ENCODE results near the gene GRIK4.

DNA sequence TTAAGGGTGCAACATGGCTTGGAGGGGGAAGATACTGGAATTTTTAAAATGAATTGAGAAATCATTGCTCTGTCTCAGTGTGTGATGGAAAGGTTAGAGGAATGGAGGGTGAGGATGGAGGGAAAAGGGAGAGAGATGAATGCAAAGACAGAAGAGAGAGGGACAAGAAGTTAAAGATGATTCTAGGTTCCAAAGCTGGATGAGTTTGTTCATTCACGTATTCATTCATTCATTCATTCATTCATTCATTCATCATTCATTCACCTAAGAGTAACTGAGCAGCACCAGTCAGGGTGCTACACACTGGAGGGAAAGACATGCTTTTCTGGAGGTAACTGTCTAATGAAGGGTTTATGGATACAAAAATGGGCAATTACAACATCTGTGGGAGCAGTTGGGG, 209.2 kb downstream of the GRIK4 start:
- TF ChIP-seq EZH2 (IDR thresholded peaks at IDR 0.05; ENCODE audit: borderline replicate concordance, insufficient read depth, low read depth, low read length, poor library complexity, severe bottlenecking) = no peak
- TF ChIP-seq, protein P1, sequence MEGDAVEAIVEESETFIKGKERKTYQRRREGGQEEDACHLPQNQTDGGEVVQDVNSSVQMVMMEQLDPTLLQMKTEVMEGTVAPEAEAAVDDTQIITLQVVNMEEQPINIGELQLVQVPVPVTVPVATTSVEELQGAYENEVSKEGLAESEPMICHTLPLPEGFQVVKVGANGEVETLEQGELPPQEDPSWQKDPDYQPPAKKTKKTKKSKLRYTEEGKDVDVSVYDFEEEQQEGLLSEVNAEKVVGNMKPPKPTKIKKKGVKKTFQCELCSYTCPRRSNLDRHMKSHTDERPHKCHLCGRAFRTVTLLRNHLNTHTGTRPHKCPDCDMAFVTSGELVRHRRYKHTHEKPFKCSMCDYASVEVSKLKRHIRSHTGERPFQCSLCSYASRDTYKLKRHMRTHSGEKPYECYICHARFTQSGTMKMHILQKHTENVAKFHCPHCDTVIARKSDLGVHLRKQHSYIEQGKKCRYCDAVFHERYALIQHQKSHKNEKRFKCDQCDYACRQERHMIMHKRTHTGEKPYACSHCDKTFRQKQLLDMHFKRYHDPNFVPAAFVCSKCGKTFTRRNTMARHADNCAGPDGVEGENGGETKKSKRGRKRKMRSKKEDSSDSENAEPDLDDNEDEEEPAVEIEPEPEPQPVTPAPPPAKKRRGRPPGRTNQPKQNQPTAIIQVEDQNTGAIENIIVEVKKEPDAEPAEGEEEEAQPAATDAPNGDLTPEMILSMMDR (IDR thresholded peaks at IDR 0.05) = no peak
